Measurements from ENCODE around the gene PEX14. TPM values are rescaled to one million over a fixed set of nuclear protein-coding genes. Genes with fewer than 3 reads are reported as not detected.

The PEX14 gene
- total and polyA plus RNA-seq, 9 of the 15 experiments (the other 6 are each of a cell fraction or from before 2014, with no cell fraction given): 2.6 to 45.7 (median 22.7) TPM

GRCh38 chr1:10569531-10569930 is 94.8 kb downstream of the PEX14 start (continued):
- TF ChIP-seq NFIX (CRISPR knock-in tag; IDR thresholded peaks at IDR 0.05; ENCODE audit: low read depth): no peak

- Histone ChIP-seq H3K27ac (ENCODE audit: extremely low read depth, low read depth, low read length) (no peak overlapping the region), H3K4me3 (no peak overlapping the region), H3K9me1 (ENCODE audit: control insufficient read depth, insufficient read depth, low read length) (no peaks in the 10 kb centered on the region), H3K9me3 (replicated peaks; ENCODE audit: control insufficient read depth, insufficient read depth, low read depth, low read length) (no peaks in the 10 kb centered on the region), H3K4me2 (ENCODE audit: insufficient read depth, low read length) (no peak overlapping the region), H3K79me2 (ENCODE audit: control insufficient read depth, insufficient read depth, low read length) (no peaks in the 10 kb centered on the region; the same call in 2 of the 3 replicates), H3K4me1 (replicated peaks in 1 of 2; ENCODE audit: control insufficient read depth in 2 of 2, insufficient read depth in 2 of 2, low read length in 2 of 2) (no peaks in the 10 kb centered on the region), H2AFZ (ENCODE audit: low read depth, low read length) (no peak overlapping the region), H3K36me3 (ENCODE audit: control insufficient read depth, insufficient read depth, low read length) (0 out of 3 replicates have a peak, but pooled peaks cover 4% of the 10 kb centered on the region), H3K27me3 (ENCODE audit: control insufficient read depth in 2 of 2, insufficient read depth in 2 of 2, low read length in 2 of 2) (no peaks in the 10 kb centered on the region), H3K9ac (ENCODE audit: insufficient read depth in 1 of 2, low read depth in 2 of 2, low read length in 2 of 2) (no peak overlapping the region), H4K20me1 (replicated peaks; ENCODE audit: control insufficient read depth, insufficient read depth, low read length) (no peaks in the 10 kb centered on the region; the same call in 1 of the 2 replicates)
- in situ Hi-C loops (cut with MboI): no loop called here
- ChIA-PET POLR2A (interaction anchor here (0.7 to 1.0 kb wide), 3 partner anchors 13 to 20 kb away, joined by 3 read pairs; no protein-coding TSS in a partner anchor), CTCF (ENCODE audit: low intra/inter-chr PET ratio) (no interaction called here)
- no peak for DNase-seq (ENCODE audit: extremely low read depth in 1 of 4, low spot score in 3 of 4)
- intact Hi-C loops (cut with micrococcal nuclease): no loop called here
- no peak for TF ChIP-seq RBM22 (IDR thresholded peaks at IDR 0.05; ENCODE audit: low read depth, low read length, poor library complexity, severe bottlenecking)
- TF ChIP-seq TRIM28 (IDR thresholded peaks at IDR 0.05): no peak
- TF ChIP-seq PRPF4 (IDR thresholded peaks at IDR 0.05; ENCODE audit: insufficient read depth, low read depth, low read length, poor library complexity, severe bottlenecking): no peak
- no peak for TF ChIP-seq EZH2 (IDR thresholded peaks at IDR 0.05; ENCODE audit: borderline replicate concordance, low read depth, low read length)
- no peak for TF ChIP-seq ZBTB2 (IDR thresholded peaks at IDR 0.05)
- TF ChIP-seq POLR2AphosphoS5 (IDR thresholded peaks at IDR 0.05; ENCODE audit: control insufficient read depth, insufficient read depth, low read depth, low read length): no peak
- TF ChIP-seq CBX8 (IDR thresholded peaks at IDR 0.05; ENCODE audit: borderline replicate concordance, extremely low read depth, low read depth, low read length, poor library complexity, severe bottlenecking): no peak
- FAIRE-seq: no peak
- BruUV-seq (replicated peaks): no TSS peak
- WGBS (ENCODE audit: insufficient coverage, low coverage, missing lambda C conversion rate): 18% methylated on average over 1 of the region's 1 CpG
- ATAC-seq: no peak
Observed at GRCh38 chr1:10575616-10576015, 100.9 kb downstream of the PEX14 start.
